ENCODE results near the gene ELOVL1. TPM values are rescaled to one million over a fixed set of nuclear protein-coding genes. Genes with fewer than 3 reads are reported as not detected.

Gene ELOVL1
- total RNA-seq, 1 experiment from 2014 or later = 21.6 TPM

GRCh38 chr1:43404353-43404752 lies 36.5 kb upstream of the ELOVL1 start:
- Histone ChIP-seq H4K8ac (replicated peaks; ENCODE audit: insufficient read length, low read depth, low read length) (no peak overlapping the region), H2BK20ac (ENCODE audit: low read depth, low read length, poor library complexity, severe bottlenecking) (no peak overlapping the region), H4K91ac (ENCODE audit: insufficient read length, low read depth, low read length) (no peak overlapping the region), H2AK5ac (ENCODE audit: insufficient read length, low read length) (no peak overlapping the region), H2AFZ (ENCODE audit: low read length) (no peak overlapping the region), H3K4ac (ENCODE audit: low read depth, low read length) (no peak overlapping the region), H2BK12ac (ENCODE audit: insufficient read length, low read depth, low read length) (no peak overlapping the region), H2BK5ac (ENCODE audit: insufficient read length, low read length) (no peak overlapping the region), H3K14ac (ENCODE audit: insufficient read depth, low read length) (no peak overlapping the region), H2BK15ac (ENCODE audit: low read depth, low read length) (no peak overlapping the region), H3K56ac (ENCODE audit: insufficient read length, low read depth, low read length) (no peak overlapping the region), H3K4me2 (ENCODE audit: insufficient read depth, insufficient read length, low read length) (no peak overlapping the region), H3K27me3 (ENCODE audit: insufficient read depth, low read length) (no peaks in the 10 kb centered on the region), H4K20me1 (ENCODE audit: control insufficient read depth, insufficient read depth, insufficient read length) (no peaks in the 10 kb centered on the region), H3K27ac (ENCODE audit: insufficient read length, low read depth, low read length) (no peak overlapping the region), H3K79me1 (ENCODE audit: insufficient read depth, low read depth, low read length, poor library complexity, severe bottlenecking) (no peaks in the 10 kb centered on the region), H3T11ph (ENCODE audit: low read length) (no peak overlapping the region), H3K23ac (ENCODE audit: insufficient read length, low read depth, low read length) (no peak overlapping the region), H4K5ac (ENCODE audit: insufficient read length, low read depth, low read length) (no peak overlapping the region), H3K18ac (ENCODE audit: insufficient read length, low read depth, low read length) (no peak overlapping the region), H3K79me2 (ENCODE audit: insufficient read depth, low read length) (no peaks in the 10 kb centered on the region; the same call in 1 of the 2 replicates), H3K4me1 (ENCODE audit: insufficient read depth, low read length) (no peaks in the 10 kb centered on the region), H2BK120ac (ENCODE audit: low read depth, low read length, poor library complexity, severe bottlenecking) (no peak overlapping the region), H3K9ac (ENCODE audit: extremely low read depth, insufficient read length, low read length) (no peak overlapping the region), H3K23me2 (ENCODE audit: insufficient read length, low read depth, low read length, poor library complexity, severe bottlenecking) (no peaks in the 10 kb centered on the region), H3K9me3 (ENCODE audit: control insufficient read depth, low read depth, low read length) (no peaks in the 10 kb centered on the region)
- no peak for DNase-seq
- Mint-ChIP-seq H3K4me1 (no peaks in the 10 kb centered on the region), H3K4me3 (no peak overlapping the region), H3K36me3 (ENCODE audit: insufficient read depth in 1 of 3, low read depth in 3 of 3) (peaks cover 4 to 43% (median 28%) of the 10 kb centered on the region in 3 experiments; a peak in 6 of 7 replicates), H3K9me3 (no peaks in the 10 kb centered on the region), H3K27ac (no peak overlapping the region), H3K27me3 (ENCODE audit: low read depth) (no peaks in the 10 kb centered on the region)
- WGBS (ENCODE audit: extremely low coverage, insufficient read length, low lambda C conversion rate) = no CpG with 5 or more reads among the region's 6 CpGs
- no peak for TF ChIP-seq CTCF (conservative IDR thresholded peaks at IDR 0.05)
